ENCODE data around the gene FRS3.

DNA sequence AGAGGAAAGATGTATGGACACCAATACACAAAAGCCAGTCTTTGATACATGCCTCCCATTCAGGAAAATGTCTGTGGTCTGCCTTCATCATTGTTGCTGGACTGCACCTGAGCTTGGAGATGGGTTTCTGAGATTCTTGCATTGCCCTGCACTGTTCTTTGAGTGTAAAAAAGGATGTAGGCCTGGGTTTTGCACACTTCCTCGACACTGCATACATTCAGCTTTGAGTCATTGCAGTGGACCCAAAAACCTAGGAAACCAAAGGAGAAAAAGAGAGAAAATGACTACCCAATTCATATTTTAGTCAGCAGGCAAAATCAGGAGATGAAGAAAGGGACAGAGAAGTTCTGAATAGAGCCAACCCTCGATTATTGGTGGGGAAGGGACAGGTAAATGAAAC is 16.8 kb upstream of the FRS3 start:
- TF ChIP-seq, protein P1, sequence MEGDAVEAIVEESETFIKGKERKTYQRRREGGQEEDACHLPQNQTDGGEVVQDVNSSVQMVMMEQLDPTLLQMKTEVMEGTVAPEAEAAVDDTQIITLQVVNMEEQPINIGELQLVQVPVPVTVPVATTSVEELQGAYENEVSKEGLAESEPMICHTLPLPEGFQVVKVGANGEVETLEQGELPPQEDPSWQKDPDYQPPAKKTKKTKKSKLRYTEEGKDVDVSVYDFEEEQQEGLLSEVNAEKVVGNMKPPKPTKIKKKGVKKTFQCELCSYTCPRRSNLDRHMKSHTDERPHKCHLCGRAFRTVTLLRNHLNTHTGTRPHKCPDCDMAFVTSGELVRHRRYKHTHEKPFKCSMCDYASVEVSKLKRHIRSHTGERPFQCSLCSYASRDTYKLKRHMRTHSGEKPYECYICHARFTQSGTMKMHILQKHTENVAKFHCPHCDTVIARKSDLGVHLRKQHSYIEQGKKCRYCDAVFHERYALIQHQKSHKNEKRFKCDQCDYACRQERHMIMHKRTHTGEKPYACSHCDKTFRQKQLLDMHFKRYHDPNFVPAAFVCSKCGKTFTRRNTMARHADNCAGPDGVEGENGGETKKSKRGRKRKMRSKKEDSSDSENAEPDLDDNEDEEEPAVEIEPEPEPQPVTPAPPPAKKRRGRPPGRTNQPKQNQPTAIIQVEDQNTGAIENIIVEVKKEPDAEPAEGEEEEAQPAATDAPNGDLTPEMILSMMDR (conservative IDR thresholded peaks at IDR 0.05; ENCODE audit: low read depth, low read length), result no peak
- TF ChIP-seq EZH2phosphoT487 (IDR thresholded peaks at IDR 0.05; ENCODE audit: borderline replicate concordance, low read length), result no peak
- no peak for TF ChIP-seq EZH2 (IDR thresholded peaks at IDR 0.05; ENCODE audit: low read length, unreplicated experiment)

All from PC-3 (cell line).